SK-N-SH (cell line): ENCODE results near the gene WDR93.

Experiments
- EP300 ChIP-seq, 2 experiments: IDR thresholded peaks; 2 replicates each; pipeline versions ENCODE4 v1.4.0 to v1.6.1; 2012; ENCODE audit warnings: borderline replicate concordance in 1 of 2, low read depth in 1 of 2, low read length in 1 of 2
- EZH2phosphoT487 ChIP-seq: fragments of 200-600 bp; sonication (generic); IDR thresholded peaks from 2 replicates; pipeline ENCODE4 v1.6.1; 2017; ENCODE audit warnings: low read depth, mixed run types, mild to moderate bottlenecking, antibody characterized with exemption, moderate library complexity, borderline replicate concordance
- FOXJ3 ChIP-seq: sonication (generic); formaldehyde crosslinking; IDR thresholded peaks from 2 replicates; pipeline ENCODE4 v1.5.1; 2020; ENCODE audit warnings: mild to moderate bottlenecking, missing genetic modification reagents
- GATA2 ChIP-seq: sonication (generic); formaldehyde crosslinking; IDR thresholded peaks from 2 replicates; pipeline ENCODE4 v1.5.0; 2020; ENCODE audit warnings: mild to moderate bottlenecking, missing genetic modification reagents
- JUND ChIP-seq: IDR thresholded peaks from 2 replicates; pipeline ENCODE4 v1.4.0; 2012
- MAX ChIP-seq: IDR thresholded peaks from 2 replicates; pipeline ENCODE4 v1.4.0; 2012; ENCODE audit warnings: low read depth
- MXI1 ChIP-seq: IDR thresholded peaks from 2 replicates; pipeline ENCODE4 v1.6.1; 2012; ENCODE audit warnings: mild to moderate bottlenecking, low read depth, low read length, improper control_type of control experiment
- POLR2AphosphoS5 ChIP-seq: IDR thresholded peaks from 2 replicates; pipeline ENCODE4 v1.6.1; 2012; ENCODE audit warnings: low read depth, low read length
- TAF1 ChIP-seq: IDR thresholded peaks from 2 replicates; pipeline ENCODE4 v1.6.1; 2012; ENCODE audit warnings: low read depth, mild to moderate bottlenecking, low read length, moderate library complexity, borderline replicate concordance
- TCF12 ChIP-seq: IDR thresholded peaks from 2 replicates; pipeline ENCODE4 v1.4.0; 2012
- TF ChIP-seq, protein P1 (sequence below): fragments of 200-600 bp; sonication (generic); IDR thresholded peaks from 2 replicates; pipeline ENCODE4 v1.6.1; 2017; ENCODE audit warnings: antibody characterized with exemption, mild to moderate bottlenecking, moderate library complexity

GRCh38 chr15:89749951-89750559 lies 59.4 kb downstream of the WDR93 start:
- TF ChIP-seq, protein P1, sequence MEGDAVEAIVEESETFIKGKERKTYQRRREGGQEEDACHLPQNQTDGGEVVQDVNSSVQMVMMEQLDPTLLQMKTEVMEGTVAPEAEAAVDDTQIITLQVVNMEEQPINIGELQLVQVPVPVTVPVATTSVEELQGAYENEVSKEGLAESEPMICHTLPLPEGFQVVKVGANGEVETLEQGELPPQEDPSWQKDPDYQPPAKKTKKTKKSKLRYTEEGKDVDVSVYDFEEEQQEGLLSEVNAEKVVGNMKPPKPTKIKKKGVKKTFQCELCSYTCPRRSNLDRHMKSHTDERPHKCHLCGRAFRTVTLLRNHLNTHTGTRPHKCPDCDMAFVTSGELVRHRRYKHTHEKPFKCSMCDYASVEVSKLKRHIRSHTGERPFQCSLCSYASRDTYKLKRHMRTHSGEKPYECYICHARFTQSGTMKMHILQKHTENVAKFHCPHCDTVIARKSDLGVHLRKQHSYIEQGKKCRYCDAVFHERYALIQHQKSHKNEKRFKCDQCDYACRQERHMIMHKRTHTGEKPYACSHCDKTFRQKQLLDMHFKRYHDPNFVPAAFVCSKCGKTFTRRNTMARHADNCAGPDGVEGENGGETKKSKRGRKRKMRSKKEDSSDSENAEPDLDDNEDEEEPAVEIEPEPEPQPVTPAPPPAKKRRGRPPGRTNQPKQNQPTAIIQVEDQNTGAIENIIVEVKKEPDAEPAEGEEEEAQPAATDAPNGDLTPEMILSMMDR: no peak
- TF ChIP-seq MXI1: no peak
- TF ChIP-seq TCF12: no peak
- TF ChIP-seq TAF1: no peak
- TF ChIP-seq JUND: no peak
- TF ChIP-seq EP300 (IDR thresholded peaks at IDR 0.05; ENCODE audit: borderline replicate concordance in 1 of 2, low read depth in 1 of 2, low read length in 1 of 2): no peak
- no peak for TF ChIP-seq FOXJ3 (CRISPR knock-in tag)
- TF ChIP-seq GATA2 (CRISPR knock-in tag): no peak
- TF ChIP-seq POLR2AphosphoS5: no peak
- no peak for TF ChIP-seq EZH2phosphoT487
- TF ChIP-seq MAX: no peak
